Activated CD8-positive, alpha-beta memory T cell treated with anti-CD3 and anti-CD28 coated beads, Interleukin-2, amount 50 U/mL, for 48 hours (primary cell): ENCODE results near the gene EFHC2.

Experiments used
- DNase-seq: peaks from one replicate; pipeline ENCODE4 v3.0.0-alpha.2; 2020

Gene EFHC2, protein sequence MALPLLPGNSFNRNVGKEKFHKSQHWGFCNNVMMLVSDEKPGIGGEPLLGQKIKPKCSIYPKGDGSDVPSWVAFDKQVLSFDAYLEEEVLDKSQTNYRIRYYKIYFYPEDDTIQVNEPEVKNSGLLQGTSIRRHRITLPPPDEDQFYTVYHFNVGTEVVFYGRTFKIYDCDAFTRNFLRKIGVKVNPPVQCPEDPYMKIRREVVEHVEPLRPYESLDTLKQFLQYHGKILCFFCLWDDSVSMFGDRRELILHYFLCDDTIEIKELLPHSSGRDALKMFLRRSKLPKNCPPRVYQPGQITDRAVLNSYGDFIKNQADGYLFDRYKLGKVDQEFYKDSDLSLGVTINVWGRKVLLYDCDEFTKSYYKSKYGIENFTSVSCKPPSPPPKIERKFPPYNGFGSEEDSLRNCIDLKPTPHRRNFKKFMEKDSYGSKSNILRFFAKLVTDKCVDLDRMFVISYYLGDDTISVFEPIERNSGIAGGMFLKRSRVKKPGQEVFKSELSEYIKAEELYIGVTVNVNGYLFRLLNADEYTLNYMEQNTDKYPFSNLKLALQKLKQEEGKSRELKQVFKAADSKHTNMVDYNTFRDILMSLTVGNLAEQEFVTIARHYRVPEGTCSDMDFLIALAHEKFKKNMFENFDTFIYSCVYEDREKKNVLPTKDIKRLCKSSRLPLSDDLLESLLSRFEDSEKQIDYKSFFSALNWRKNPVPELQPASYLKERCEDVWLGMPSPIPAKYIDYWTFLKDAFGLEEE

DNA sequence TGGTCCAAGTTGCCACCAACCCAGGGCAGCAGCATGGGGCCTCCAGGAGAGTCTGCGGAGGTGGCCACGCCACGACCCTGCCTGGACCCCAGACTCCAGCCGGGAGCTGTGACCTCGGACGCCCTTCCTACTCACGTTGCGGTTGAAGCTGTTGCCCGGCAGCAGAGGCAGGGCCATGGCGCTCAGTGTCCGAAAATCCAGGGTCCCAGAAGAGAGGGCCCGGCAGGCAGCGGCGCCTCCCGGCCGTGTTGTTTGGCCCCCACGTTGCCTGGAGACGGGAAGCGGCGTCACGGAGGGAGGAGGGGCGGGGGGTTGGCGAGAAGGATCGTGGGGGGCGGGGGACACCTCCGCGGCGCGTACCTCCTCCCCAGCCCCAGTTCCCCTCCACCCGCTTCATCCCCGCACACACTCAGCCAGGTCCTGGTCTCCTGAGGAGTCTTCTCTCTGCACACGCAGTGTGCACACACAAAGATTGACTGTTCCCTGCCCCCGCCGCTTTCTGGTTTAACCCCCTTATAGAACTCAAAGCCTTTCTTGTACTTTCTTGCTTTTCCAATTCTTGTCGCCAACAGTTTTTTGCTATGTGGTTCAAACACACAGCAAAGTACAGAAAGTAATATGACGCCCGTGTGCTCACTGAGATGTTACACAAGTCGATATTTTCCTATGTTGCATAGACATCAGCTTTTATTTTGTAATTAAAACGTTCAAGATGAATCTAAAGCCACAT, at the start of gene EFHC2:
TSS of gene EFHC2 (minus strand) at position 261 of the 730 bp plus-strand sequence. CDS start at position 177, 84 bp downstream.
- DNase-seq, result peak; percentile 58

DNA sequence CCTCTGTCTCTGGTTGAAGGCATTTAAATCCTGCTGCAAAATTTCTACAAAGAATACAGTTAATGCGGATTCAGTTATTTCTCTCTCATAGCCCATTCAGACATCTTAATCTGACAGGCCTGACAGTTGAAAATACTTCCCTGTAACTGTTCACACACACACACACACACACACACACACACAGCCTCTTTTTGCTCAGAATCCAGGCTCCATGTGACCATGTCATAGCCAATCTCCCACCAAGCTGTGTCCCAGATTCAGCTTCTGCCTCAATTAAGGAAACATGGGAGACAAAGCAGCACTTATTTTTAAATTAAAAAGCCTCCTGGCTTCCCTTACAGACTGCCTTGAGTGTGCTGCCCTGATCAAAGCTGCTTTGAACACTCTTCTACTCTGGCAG, 49.3 kb upstream of the EFHC2 start:
- DNase-seq, result no peak

DNA sequence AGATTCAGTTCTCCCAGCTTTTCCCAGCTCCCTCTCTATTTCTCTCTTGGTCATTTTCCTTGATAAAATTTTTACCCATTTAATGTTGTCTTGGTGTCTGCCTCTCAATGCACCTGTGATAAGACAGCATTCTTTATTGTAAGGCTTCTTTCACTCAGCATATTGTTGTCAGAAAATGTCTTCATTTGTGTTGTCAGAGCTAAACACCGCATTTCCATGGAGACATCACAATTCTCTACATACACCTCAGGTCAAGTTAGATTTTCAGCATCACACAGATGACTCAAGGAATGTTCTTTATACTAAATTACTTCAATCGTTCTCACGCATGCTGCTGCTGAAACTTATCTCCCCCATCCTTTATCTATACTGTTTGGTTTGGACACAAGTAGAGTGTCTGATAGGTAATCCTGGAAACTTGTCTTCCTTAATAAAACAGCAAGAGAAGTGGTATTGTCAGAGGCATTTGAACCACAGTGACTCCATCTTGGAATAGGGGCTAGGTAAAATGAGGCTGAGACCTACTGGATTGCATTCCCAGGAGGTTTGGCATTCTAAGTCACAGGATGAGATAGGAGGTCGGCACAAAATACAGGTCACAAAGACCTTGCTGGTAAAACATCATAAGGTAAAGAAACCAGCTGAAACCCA, 41.3 kb upstream of the EFHC2 start:
- DNase-seq, result no peak

- DNase-seq, result no peak
Measured at GRCh38 chrX:44382871-44383270, 39.4 kb upstream of the EFHC2 start.

- no peak for DNase-seq
Measured at GRCh38 chrX:44352758-44353157, 9.3 kb upstream of the EFHC2 start.

DNA sequence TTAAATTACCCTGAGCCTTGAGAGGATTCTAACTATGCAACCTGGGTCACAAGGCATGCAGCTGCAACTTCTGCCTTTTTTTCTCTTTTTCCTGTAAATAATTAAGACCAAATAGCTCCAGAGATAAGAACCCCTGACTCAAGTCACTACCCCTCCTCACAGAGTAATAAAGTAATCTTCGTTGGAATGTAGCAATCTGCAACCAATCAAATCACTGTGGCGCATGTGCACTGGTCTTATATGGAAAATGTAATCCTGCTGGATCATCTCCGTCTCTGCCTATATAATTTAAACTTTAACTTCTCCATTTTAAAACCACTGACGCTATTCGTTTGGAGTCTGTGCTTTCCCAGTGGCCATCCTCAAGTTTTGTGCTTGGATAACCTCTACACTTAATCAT, 6.1 kb upstream of the EFHC2 start:
- DNase-seq, result no peak

DNA sequence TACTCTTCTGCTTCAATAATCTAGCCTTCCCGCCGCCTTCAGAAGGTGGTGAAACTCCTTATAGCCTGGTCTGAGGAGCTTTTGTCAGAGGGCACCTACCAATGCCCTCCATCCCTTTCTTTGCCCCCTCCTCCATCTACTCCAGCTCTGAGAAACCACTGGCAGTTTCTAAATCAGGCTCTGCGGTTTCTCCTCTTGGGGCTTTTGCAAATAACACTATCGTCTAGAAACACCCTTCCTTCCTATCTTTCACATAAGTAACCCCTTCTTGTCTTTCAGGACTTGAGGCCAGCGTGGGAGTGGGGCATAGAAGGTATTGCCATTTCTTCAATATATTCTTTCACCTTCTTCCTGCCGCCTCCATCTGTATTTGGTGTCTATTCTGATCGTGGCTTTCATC, 1.2 kb upstream of the EFHC2 start:
- DNase-seq, result no peak

GRCh38 chrX:44344194-44344593, 722 bp upstream of the EFHC2 start:
- peak; percentile 66 for DNase-seq

GRCh38 chrX:44342866-44343265, 606 bp downstream of the EFHC2 start:
- no peak for DNase-seq

DNA sequence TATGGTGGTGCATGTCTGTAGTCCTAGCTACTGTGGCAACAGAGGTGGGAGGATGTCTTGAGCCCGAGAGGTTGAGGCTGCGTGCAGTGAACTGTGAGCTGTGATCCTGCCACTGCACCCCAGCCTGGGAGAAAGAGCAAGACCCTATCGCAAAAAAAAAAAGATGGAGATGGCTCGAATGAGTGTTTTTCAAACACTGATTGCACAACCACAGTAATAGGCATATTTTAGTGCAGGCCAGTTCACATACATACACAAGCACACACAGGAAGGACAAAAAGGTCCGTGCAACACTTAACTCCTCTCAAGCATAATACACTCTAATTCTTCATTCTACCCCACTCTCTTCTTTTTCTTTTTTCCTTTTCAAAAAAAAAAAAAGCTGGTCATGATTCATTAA, 5.1 kb downstream of the EFHC2 start:
- DNase-seq, result no peak

DNA sequence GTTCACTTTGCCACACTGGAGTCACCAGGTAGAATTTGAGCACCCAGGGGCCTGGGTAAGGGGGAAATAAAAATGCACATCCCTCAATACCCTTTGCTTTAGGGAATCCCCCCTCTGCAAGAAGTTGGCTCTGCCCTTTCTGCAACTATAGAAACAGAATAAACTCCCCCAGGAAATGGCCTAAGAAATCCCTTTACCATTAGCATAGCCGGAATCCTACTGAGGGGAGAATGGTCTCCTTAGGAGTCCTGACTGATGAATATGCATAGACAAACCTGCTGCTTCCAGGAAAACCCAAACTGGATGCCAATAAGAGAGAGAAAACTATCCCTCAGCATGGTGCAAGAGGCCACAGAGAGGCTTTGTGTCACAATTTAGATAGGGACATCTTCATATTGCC, 11.0 kb downstream of the EFHC2 start:
- no peak for DNase-seq

DNA sequence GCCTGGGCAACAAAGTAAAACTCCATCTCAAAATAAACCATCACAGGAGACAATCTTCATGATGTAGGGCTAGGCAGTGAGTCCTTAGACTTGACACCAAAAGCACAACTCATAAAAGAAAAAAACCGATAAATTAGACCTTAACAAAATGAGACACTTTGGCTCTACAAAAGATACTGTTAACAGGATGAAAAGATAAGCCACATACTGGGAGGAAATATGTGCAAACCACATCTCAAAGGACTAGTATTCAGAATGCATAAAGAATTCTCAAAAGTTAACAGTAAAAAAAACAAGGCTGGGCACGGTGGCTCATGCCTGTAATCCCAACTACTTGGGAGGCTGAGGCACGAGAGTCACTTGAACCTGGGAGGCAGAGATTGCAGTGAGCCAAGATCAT, 13.2 kb downstream of the EFHC2 start:
- no peak for DNase-seq

DNA sequence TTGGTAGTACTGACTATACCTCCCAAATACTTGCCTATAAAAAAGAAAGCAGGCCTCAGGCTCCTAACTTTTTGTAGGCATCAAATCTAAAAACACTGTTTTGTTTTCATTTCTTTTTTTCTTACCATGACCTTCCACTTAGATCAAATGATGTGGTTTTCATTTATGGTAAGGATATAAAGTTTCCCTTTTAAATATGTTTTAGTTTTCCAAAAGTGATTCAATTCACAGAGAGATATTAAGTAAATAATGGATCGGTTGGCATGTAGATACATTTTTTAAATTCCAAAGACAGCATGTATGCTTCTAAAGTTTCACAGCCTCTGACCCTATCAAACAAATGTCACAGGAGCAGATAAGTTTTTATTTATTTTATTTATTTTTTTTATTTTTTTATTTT, 23.9 kb downstream of the EFHC2 start:
- no peak for DNase-seq

DNA sequence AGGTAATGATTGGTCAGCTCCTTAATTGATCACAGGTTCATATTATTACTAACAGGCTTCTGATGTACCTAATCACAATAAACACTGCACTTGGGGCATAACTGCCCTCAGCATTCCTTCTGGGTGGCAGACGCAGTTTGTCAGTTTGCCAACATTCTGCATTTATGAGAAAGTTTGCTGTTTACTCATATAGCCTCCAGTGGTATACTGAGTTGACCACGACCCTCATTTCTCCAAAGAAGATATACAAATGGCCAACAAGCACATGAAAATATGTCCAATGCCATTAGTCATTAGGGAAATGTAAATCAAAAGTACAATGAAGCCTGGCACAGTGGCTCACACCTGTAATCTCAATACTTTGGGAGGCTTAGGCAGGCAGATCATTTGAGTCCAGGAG, 26.3 kb downstream of the EFHC2 start:
- no peak for DNase-seq

DNA sequence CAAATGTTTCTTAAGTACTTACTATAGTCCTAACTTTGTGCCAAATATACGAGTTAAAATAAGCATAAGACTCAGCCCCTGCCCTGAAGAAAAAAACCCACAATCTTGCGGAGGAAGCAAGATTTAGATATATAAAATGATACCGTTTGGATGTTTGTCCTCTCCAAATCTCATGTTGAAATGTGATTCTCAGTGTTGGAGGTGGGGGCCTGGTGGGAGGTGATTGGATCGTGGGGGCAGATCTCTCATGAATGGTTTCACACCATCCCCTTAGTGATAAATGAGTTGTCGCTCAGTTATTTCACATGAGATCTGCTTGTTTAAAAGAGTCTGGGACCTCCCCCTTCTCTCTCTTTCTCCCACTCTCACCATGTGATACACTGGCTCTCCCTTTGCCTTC, 28.7 kb downstream of the EFHC2 start:
- DNase-seq, result no peak

- DNase-seq, result no peak
Measured at GRCh38 chrX:44314259-44314734, 29.2 kb downstream of the EFHC2 start.

- DNase-seq, result no peak
Measured at GRCh38 chrX:44312421-44312820, 31.1 kb downstream of the EFHC2 start.

DNA sequence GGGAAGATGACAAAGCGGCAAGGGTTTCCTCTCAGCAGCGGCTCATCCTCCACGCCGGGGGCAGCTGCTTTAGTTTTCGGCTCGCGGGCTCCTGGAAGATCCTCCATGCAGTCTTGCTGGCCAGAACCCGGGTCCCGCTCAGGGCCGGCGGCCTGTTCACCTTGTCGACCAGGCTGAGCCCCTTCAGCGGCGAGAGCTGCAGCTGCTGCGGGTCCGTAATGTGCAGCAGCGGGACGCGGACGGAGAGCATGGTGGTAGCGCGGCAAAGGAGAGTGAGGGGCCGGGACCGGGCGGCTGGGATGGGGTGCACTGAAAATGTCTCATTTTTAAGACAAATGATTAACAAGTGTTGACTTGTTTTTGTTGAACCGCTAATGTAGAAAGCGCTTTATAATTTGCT, 33.2 kb downstream of the EFHC2 start:
- DNase-seq, result no peak

- DNase-seq, result no peak
Measured at GRCh38 chrX:44308869-44309268, 34.6 kb downstream of the EFHC2 start.

- no peak for DNase-seq
Measured at GRCh38 chrX:44306356-44306755, 37.1 kb downstream of the EFHC2 start.

GRCh38 chrX:44305921-44306320, 37.6 kb downstream of the EFHC2 start:
- no peak for DNase-seq

DNA sequence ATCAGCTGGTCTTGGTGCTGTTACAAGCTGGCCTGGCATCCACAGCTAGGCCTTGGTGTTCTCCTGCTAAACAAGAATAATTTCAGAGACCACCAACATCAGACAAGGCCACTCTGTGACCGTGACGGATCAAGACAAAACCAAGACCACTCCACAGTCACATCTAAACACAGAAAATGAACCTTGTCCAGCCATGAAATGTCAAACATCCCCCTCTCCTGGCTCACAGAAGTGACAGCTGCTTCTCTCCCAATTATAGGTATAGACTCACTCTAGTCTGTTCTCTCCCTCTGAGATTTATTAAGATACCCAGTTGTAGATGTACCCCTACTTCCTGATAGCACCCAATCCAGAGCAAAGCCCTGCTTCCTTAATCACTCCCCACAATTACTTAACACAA, 40.4 kb downstream of the EFHC2 start:
- no peak for DNase-seq

- no peak for DNase-seq
Measured at GRCh38 chrX:44299177-44299576, 44.3 kb downstream of the EFHC2 start.
